Suprapubic skin (tissue), 3 donors: ENCODE results near the gene GRXCR2.

Experiments
- EP300 ChIP-seq: sonication (generic); formaldehyde crosslinking; IDR thresholded peaks from one replicate; pipeline ENCODE4 v1.6.1; 2017; ENCODE audit warnings: antibody characterized with exemption
- POLR2A ChIP-seq, 2 donors: fragments of 450-650 bp; IDR thresholded peaks; one replicate each; pipeline ENCODE4 v1.6.1; 2017; ENCODE audit warnings: antibody characterized with exemption in 2 of 2, mild to moderate bottlenecking in 2 of 2, moderate library complexity in 2 of 2
- TF ChIP-seq, protein P1 (sequence below), 2 donors: fragments of 200-600 bp in 1 of 2; fragments of 450-650 bp in 1 of 2; sonication (generic) in 1 of 2; IDR thresholded peaks; one replicate each; pipeline ENCODE4 v1.5.1; 2016 to 2019; ENCODE audit warnings: antibody characterized with exemption in 2 of 2, mild to moderate bottlenecking in 1 of 2, moderate library complexity in 1 of 2

DNA sequence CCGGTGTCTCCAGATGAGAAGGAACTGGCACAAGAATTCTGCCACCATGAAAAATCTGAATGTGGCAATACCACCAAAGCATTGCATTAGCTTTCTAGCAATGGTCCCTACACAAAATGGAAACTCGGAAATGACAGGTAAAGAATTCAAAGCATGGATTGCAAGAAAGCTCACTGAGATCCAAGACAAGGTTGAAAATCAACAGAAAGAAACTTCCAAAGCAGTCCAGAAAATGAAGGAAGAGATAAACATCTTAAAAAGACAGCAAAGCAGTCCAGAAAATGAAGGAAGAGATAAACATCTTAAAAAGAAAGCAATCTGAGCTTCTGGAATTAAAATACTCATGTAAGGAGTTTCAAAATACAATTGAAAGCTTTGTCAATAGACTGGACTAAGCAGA is 16.8 kb upstream of the GRXCR2 start:
- TF ChIP-seq, protein P1, sequence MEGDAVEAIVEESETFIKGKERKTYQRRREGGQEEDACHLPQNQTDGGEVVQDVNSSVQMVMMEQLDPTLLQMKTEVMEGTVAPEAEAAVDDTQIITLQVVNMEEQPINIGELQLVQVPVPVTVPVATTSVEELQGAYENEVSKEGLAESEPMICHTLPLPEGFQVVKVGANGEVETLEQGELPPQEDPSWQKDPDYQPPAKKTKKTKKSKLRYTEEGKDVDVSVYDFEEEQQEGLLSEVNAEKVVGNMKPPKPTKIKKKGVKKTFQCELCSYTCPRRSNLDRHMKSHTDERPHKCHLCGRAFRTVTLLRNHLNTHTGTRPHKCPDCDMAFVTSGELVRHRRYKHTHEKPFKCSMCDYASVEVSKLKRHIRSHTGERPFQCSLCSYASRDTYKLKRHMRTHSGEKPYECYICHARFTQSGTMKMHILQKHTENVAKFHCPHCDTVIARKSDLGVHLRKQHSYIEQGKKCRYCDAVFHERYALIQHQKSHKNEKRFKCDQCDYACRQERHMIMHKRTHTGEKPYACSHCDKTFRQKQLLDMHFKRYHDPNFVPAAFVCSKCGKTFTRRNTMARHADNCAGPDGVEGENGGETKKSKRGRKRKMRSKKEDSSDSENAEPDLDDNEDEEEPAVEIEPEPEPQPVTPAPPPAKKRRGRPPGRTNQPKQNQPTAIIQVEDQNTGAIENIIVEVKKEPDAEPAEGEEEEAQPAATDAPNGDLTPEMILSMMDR (IDR thresholded peaks at IDR 0.05) = no peak
- no peak for TF ChIP-seq EP300
- TF ChIP-seq POLR2A (IDR thresholded peaks at IDR 0.05) = no peak
